H1 (cell line): Measurements from ENCODE around the gene FAM149A. TPM values are rescaled to one million over a fixed set of nuclear protein-coding genes. Genes with fewer than 3 reads are reported as not detected.

Source experiments
- ASH2L ChIP-seq: fragments of 200-600, 300-600 bp; sonication (generic); IDR thresholded peaks from one replicate; pipeline ENCODE4 v1.7.1; 2017; ENCODE audit warnings: low read length
- BACH1 ChIP-seq: IDR thresholded peaks from 2 replicates; pipeline ENCODE4 v1.6.1; 2012; ENCODE audit warnings: low read length, improper control_type of control experiment
- CBX5 ChIP-seq: fragments of 300-800, 300-1000 bp; sonication (generic); IDR thresholded peaks from 2 replicates; pipeline ENCODE4 v1.7.1; 2016; ENCODE audit warnings: antibody characterized with exemption, low read length, low read depth
- CEBPB ChIP-seq: IDR thresholded peaks from 2 replicates; pipeline ENCODE4 v1.6.1; 2012; ENCODE audit warnings: low read depth, low read length
- CHD1 ChIP-seq: IDR thresholded peaks from 2 replicates; pipeline ENCODE4 v1.6.1; 2012; ENCODE audit warnings: low read depth, low read length, improper control_type of control experiment
- CTCF ChIP-seq, 3 experiments: IDR thresholded peaks; 1 replicate in 2 of 3; 2 replicates in 1 of 3; pipeline versions ENCODE4 v1.5.1 to v1.6.1; 2011; ENCODE audit warnings: low read length in 3 of 3, mild to moderate bottlenecking in 3 of 3, inconsistent platforms in 2 of 3, low read depth in 1 of 3, moderate library complexity in 1 of 3; ENCODE audit not compliant: insufficient read depth in 1 of 3; ENCODE audit errors: control extremely low read depth in 1 of 3
- FOSL1 ChIP-seq: IDR thresholded peaks from 2 replicates; pipeline ENCODE4 v1.6.1; 2011; ENCODE audit warnings: mild to moderate bottlenecking, low read depth, low read length, moderate library complexity; ENCODE audit not compliant: insufficient read depth
- GTF2F1 ChIP-seq: IDR thresholded peaks from 2 replicates; pipeline ENCODE4 v1.6.1; 2012; ENCODE audit warnings: low read depth, low read length, improper control_type of control experiment, borderline replicate concordance
- JUN ChIP-seq: IDR thresholded peaks from 2 replicates; pipeline ENCODE4 v1.6.1; 2011; ENCODE audit warnings: low read depth, mild to moderate bottlenecking, improper control_type of control experiment, low read length
- KDM1A ChIP-seq: fragments of 200-600, 300-600 bp; sonication (generic); IDR thresholded peaks from 2 replicates; pipeline ENCODE4 v1.7.1; 2016; ENCODE audit warnings: mild to moderate bottlenecking, low read length, borderline replicate concordance
- KDM4A ChIP-seq: IDR thresholded peaks from one replicate; pipeline ENCODE4 v1.7.1; 2012; ENCODE audit warnings: low read depth, mild to moderate bottlenecking, moderate library complexity, low read length, inconsistent platforms; ENCODE audit not compliant: severe bottlenecking
- MAFK ChIP-seq: IDR thresholded peaks from 2 replicates; pipeline ENCODE4 v1.6.1; 2012; ENCODE audit warnings: low read depth, mild to moderate bottlenecking, improper control_type of control experiment, low read length
- MAX ChIP-seq: IDR thresholded peaks from 2 replicates; pipeline ENCODE4 v1.6.1; 2012; ENCODE audit warnings: inconsistent platforms
- POLR2A ChIP-seq, 2 experiments: IDR thresholded peaks; 1 replicate in 1 of 2; 2 replicates in 1 of 2; pipeline ENCODE4 v1.6.1; 2011; ENCODE audit warnings: low read depth in 2 of 2, low read length in 2 of 2, mild to moderate bottlenecking in 2 of 2; ENCODE audit errors: control extremely low read depth in 1 of 2
- POLR2AphosphoS5 ChIP-seq: IDR thresholded peaks from 2 replicates; pipeline ENCODE4 v1.6.1; 2011; ENCODE audit warnings: low read depth, low read length
- RBBP5 ChIP-seq: IDR thresholded peaks from 2 replicates; pipeline ENCODE4 v1.7.1; 2012; ENCODE audit warnings: low read depth, mild to moderate bottlenecking, inconsistent platforms, low read length, moderate library complexity, borderline replicate concordance
- SIRT6 ChIP-seq: IDR thresholded peaks from one replicate; pipeline ENCODE4 v1.7.1; 2012; ENCODE audit warnings: low read length, inconsistent platforms
- SP1 ChIP-seq: IDR thresholded peaks from 2 replicates; pipeline ENCODE4 v1.6.1; 2011; ENCODE audit warnings: low read depth, low read length
- SP2 ChIP-seq: IDR thresholded peaks from 2 replicates; pipeline ENCODE4 v1.6.1; 2012; ENCODE audit warnings: mild to moderate bottlenecking, low read length, inconsistent platforms
- SP4 ChIP-seq: IDR thresholded peaks from 2 replicates; pipeline ENCODE4 v1.6.1; 2012; ENCODE audit warnings: low read length, inconsistent platforms
- SRF ChIP-seq: IDR thresholded peaks from 2 replicates; pipeline ENCODE4 v1.6.1; 2011; ENCODE audit warnings: mild to moderate bottlenecking, low read depth, low read length, moderate library complexity
- TAF7 ChIP-seq: optimal IDR thresholded peaks from 2 replicates; pipeline ENCODE3; 2011; ENCODE audit warnings: low read depth, mild to moderate bottlenecking, inconsistent platforms, low read length, moderate library complexity, borderline replicate concordance
- TBP ChIP-seq: IDR thresholded peaks from 2 replicates; pipeline ENCODE4 v1.6.1; 2011; ENCODE audit warnings: low read depth, low read length, improper control_type of control experiment
- YY1 ChIP-seq: IDR thresholded peaks from 2 replicates; pipeline ENCODE4 v1.6.1; 2011; ENCODE audit warnings: low read depth, mild to moderate bottlenecking, low read length
- ZNF274 ChIP-seq: IDR thresholded peaks from 2 replicates; pipeline ENCODE4 v1.7.0; 2012; ENCODE audit warnings: low read length, borderline replicate concordance; ENCODE audit errors: extremely low read depth
- polyA plus RNA-seq, 7 experiments: library from polyadenylated mRNA; depleted of rRNA in 3 of 7; stranded (reverse) in 5 of 7; unstranded in 2 of 7; fragments of >200 nt in 5 of 7; fragments of 200-250 nt in 2 of 7; gene quantifications; 1 replicate in 5 of 7; 2 replicates in 1 of 7; 4 replicates in 1 of 7; pipeline versions ENCODE4 v1.2.1 to v1.2.3, GENCODE V29; 2011 to 2013; ENCODE audit warnings: missing spikeins in 2 of 7, mixed read lengths in 2 of 7
- total RNA-seq: library from RNA; stranded (reverse); fragmentation: NEBNext Ultra II Directional; extraction: Animal tissue kit (Norgen Biotek cat#: 25700); gene quantifications from 2 replicates; pipeline ENCODE4 v1.2.1, GENCODE V29; 2021

Gene FAM149A
- total and polyA plus RNA-seq, 2 of the 8 experiments (the other 6 are each of a cell fraction or from before 2014, with no cell fraction given), result 6.1 to 8.5 TPM

GRCh38 chr4:186081202-186081807 lies 23.2 kb upstream of the FAM149A start (continued):
- TF ChIP-seq JUN (no peak), CEBPB (no peak), YY1 (peak; percentile 81), CBX5 (no peak), RBBP5 (no peak), KDM4A (peak; percentile 40), ZNF274 (no peak), GTF2F1 (no peak), FOSL1 (no peak), POLR2A (IDR thresholded peaks at IDR 0.05; ENCODE audit: control extremely low read depth in 1 of 2, low read depth in 2 of 2, low read length in 2 of 2) (peak in 1 of 2 experiments; percentile 70; a peak in 2 of 3 replicates), CHD1 (no peak), SP1 (peak; percentile 68; the same call in 1 of the 2 replicates), SIRT6 (no peak), MAX (peak; percentile 71), SP4 (no peak), CTCF (IDR thresholded peaks at IDR 0.05; ENCODE audit: control extremely low read depth in 1 of 3, insufficient read depth in 1 of 3, low read depth in 1 of 3, low read length in 3 of 3) (no peak), SRF (no peak), ASH2L (peak; percentile 90), BACH1 (no peak), KDM1A (no peak), MAFK (no peak), SP2 (no peak), TAF7 (no peak), TBP (peak; percentile 58; the same call in 1 of the 2 replicates), POLR2AphosphoS5 (peak; percentile 54; the same call in 1 of the 2 replicates)
